Measurements from ENCODE around the gene OR51I2. TPM values are rescaled to one million over a fixed set of nuclear protein-coding genes. Genes with fewer than 3 reads are reported as not detected.
A peak's percentile ranks its signal among the peaks of the same experiment; 100 is the strongest.

The OR51I2 gene
- total RNA-seq, 1 experiment from 2014 or later, result not detected

GRCh38 chr11:5504403-5504921, 55.3 kb downstream of the OR51I2 start:
- peaks cover 10 to 60% of the 10 kb centered on the region in 2 experiments for H3K4me1 ChIP-seq (ENCODE audit: control insufficient read depth in 1 of 2, insufficient read depth in 2 of 2, low read length in 2 of 2)
- no peaks in the 10 kb centered on the region for H3K9me2 ChIP-seq (ENCODE audit: insufficient read depth)
- H3K4me3 ChIP-seq (replicated peaks in 1 of 2; ENCODE audit: low read depth in 1 of 2, low read length in 2 of 2), result peak overlapping the region; percentile 61 to 93
- peak overlapping the region; percentile 98 for H3K4me2 ChIP-seq (ENCODE audit: low read length)
- intact Hi-C loops (cut with micrococcal nuclease), result no loop called here
- ChIA-PET RAD21 (ENCODE audit: low non-redundant PET in 1 of 2, low total read pairs in 2 of 2, uncharacterized antibody in 2 of 2, unreplicated experiment in 2 of 2) (no interaction called here), CTCF (no interaction called here), POLR2A (interaction anchor here (1.3 to 3.2 kb wide), 8 partner anchors 10 to 99 kb away, joined by 4 to 56 read pairs (median 10); partner anchors contain the start of gene UBQLNL)
- H3K36me3 ChIP-seq (ENCODE audit: control insufficient read depth in 1 of 2, insufficient read depth in 2 of 2, low read length in 2 of 2), result peaks cover 4 to 51% of the 10 kb centered on the region in 2 experiments; a peak in 3 of 4 replicates
- peaks cover 60% of the 10 kb centered on the region for H3K79me2 ChIP-seq (ENCODE audit: insufficient read depth, low read length)
- H2AFZ ChIP-seq (ENCODE audit: low read depth, low read length, poor library complexity, severe bottlenecking), result no peak overlapping the region
- H3K27me3 ChIP-seq (ENCODE audit: insufficient read depth, low read length), result no peaks in the 10 kb centered on the region
- H3K27ac ChIP-seq (ENCODE audit: low read depth, low read length), result peak overlapping the region; percentile 65
- no peak for ATAC-seq
- no peak for DNase-seq (ENCODE audit: low read depth, low spot score)
- TF ChIP-seq ZNF274 (IDR thresholded peaks at IDR 0.05; ENCODE audit: low read depth, low read length), result no peak
- BruUV-seq (replicated peaks), result no TSS peak
- H3K9ac ChIP-seq (ENCODE audit: low read length), result peak overlapping the region; percentile 96
- no peaks in the 10 kb centered on the region for H3K9me3 ChIP-seq (ENCODE audit: control insufficient read depth in 1 of 2, insufficient read depth in 1 of 2, low read depth in 1 of 2, low read length in 2 of 2)
- H4K20me1 ChIP-seq (ENCODE audit: insufficient read depth), result peaks cover 39% of the 10 kb centered on the region; the same call in 1 of the 2 replicates

- Histone ChIP-seq H3K79me2 (ENCODE audit: insufficient read depth, low read length) (peaks cover 50% of the 10 kb centered on the region), H2AFZ (ENCODE audit: low read depth, low read length, poor library complexity, severe bottlenecking) (peak overlapping the region; percentile 19), H3K9me2 (ENCODE audit: insufficient read depth) (no peaks in the 10 kb centered on the region), H4K20me1 (ENCODE audit: insufficient read depth) (peaks cover 28% of the 10 kb centered on the region; the same call in 1 of the 2 replicates), H3K27ac (ENCODE audit: low read depth, low read length) (peak overlapping the region; percentile 65), H3K27me3 (ENCODE audit: insufficient read depth, low read length) (no peaks in the 10 kb centered on the region), H3K9ac (ENCODE audit: low read length) (peak overlapping the region; percentile 96), H3K9me3 (ENCODE audit: control insufficient read depth in 1 of 2, insufficient read depth in 1 of 2, low read depth in 1 of 2, low read length in 2 of 2) (no peaks in the 10 kb centered on the region), H3K4me2 (ENCODE audit: low read length) (peak overlapping the region; percentile 98), H3K4me1 (ENCODE audit: control insufficient read depth in 1 of 2, insufficient read depth in 2 of 2, low read length in 2 of 2) (peaks cover 10 to 49% of the 10 kb centered on the region in 2 experiments), H3K4me3 (replicated peaks in 1 of 2; ENCODE audit: low read depth in 1 of 2, low read length in 2 of 2) (peak overlapping the region; percentile 61 to 93), H3K36me3 (ENCODE audit: control insufficient read depth in 1 of 2, insufficient read depth in 2 of 2, low read length in 2 of 2) (peaks cover 4 to 41% of the 10 kb centered on the region in 2 experiments; a peak in 3 of 4 replicates)
- ChIA-PET CTCF (interaction anchor here (0.9 kb wide), 1 partner anchor 386 kb away, joined by 3 read pairs; no protein-coding TSS in a partner anchor), RAD21 (ENCODE audit: low non-redundant PET in 1 of 2, low total read pairs in 2 of 2, uncharacterized antibody in 2 of 2, unreplicated experiment in 2 of 2) (no interaction called here), POLR2A (interaction anchor here (0.5 to 3.2 kb wide), 31 partner anchors 9 to 179 kb away, joined by 3 to 56 read pairs (median 5); partner anchors contain the start of genes OR52D1, TRIM5 and UBQLNL)
- no TSS peak for BruUV-seq (replicated peaks)
- intact Hi-C loops (cut with micrococcal nuclease), result no loop called here
- ATAC-seq, result peak; percentile 74
- peak; percentile 83 for DNase-seq (ENCODE audit: low read depth, low spot score)
- TF ChIP-seq ZBTB33 (IDR thresholded peaks at IDR 0.05; ENCODE audit: extremely low read depth, insufficient replicate concordance, low read length), result peak; percentile 94
- TF ChIP-seq RAD21 (IDR thresholded peaks at IDR 0.05; ENCODE audit: low read depth), result no peak
- no peak for TF ChIP-seq ZNF274 (IDR thresholded peaks at IDR 0.05; ENCODE audit: low read depth, low read length)
- peak; percentile 50; the same call in 1 of the 2 replicates for TF ChIP-seq MAX (IDR thresholded peaks at IDR 0.05)
- no peak for TF ChIP-seq CBX3 (IDR thresholded peaks at IDR 0.05; ENCODE audit: low read depth)
- TF ChIP-seq ATF3 (IDR thresholded peaks at IDR 0.05), result no peak
- TF ChIP-seq TCF7L2 (IDR thresholded peaks at IDR 0.05; ENCODE audit: borderline replicate concordance, extremely low read depth, insufficient read depth, insufficient read length), result no peak
- TF ChIP-seq FOSL1 (IDR thresholded peaks at IDR 0.05; ENCODE audit: low read depth), result no peak
- no peak for TF ChIP-seq EGR1 (IDR thresholded peaks at IDR 0.05; ENCODE audit: low read depth)
- no peak for TF ChIP-seq CTCF (IDR thresholded peaks at IDR 0.05 in 2 of 3, conservative IDR thresholded peaks at IDR 0.05 in 1 of 3; ENCODE audit: borderline replicate concordance in 1 of 3, insufficient read depth in 1 of 3, low read depth in 2 of 3, low read length in 2 of 3)
- TF ChIP-seq POLR2A (IDR thresholded peaks at IDR 0.05; ENCODE audit: borderline replicate concordance, extremely low read depth, insufficient read depth, insufficient read length), result peak; percentile 90
- peak; percentile 90 for TF ChIP-seq SIN3A (IDR thresholded peaks at IDR 0.05; ENCODE audit: low read depth)
- TF ChIP-seq CEBPB (IDR thresholded peaks at IDR 0.05; ENCODE audit: low read depth), result 0 out of 2 replicates have a peak, but pooled peaks have one; percentile 19
- TF ChIP-seq POLR2AphosphoS5 (IDR thresholded peaks at IDR 0.05; ENCODE audit: low read depth, low read length), result peak; percentile 99
Observed at GRCh38 chr11:5505363-5506048, 56.4 kb downstream of the OR51I2 start.

All from HCT116 (cell line).